ENCODE results near the gene TAS2R20. TPM values are rescaled to one million over a fixed set of nuclear protein-coding genes. Genes with fewer than 3 reads are reported as not detected.

Gene TAS2R20, protein sequence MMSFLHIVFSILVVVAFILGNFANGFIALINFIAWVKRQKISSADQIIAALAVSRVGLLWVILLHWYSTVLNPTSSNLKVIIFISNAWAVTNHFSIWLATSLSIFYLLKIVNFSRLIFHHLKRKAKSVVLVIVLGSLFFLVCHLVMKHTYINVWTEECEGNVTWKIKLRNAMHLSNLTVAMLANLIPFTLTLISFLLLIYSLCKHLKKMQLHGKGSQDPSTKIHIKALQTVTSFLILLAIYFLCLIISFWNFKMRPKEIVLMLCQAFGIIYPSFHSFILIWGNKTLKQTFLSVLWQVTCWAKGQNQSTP
- total RNA-seq = 3.3 and 6.4 TPM in 2 replicates

DNA sequence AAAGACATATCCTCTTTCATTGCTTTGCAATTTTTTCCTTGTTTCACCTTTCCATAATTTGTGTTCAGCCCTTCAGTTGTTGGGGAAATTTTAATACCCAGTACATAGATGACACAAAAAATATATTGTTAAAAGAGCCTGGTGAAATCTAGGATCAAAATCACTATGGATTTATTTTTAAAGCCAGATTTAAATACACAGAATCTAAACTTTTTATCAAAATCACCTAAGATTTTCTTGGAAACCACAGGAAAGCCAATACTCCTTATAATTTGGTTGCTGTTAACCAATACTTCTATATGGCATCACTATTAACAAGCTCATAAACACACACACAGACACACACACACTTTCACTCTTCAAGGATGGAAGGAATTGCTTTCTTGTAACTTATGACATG lies at the start of gene TAS2R20:
TAS2R20 (minus strand) TSS at position 101 of the 400 bp plus-strand sequence. CDS start 429 bp downstream, outside the sequence.

DNA sequence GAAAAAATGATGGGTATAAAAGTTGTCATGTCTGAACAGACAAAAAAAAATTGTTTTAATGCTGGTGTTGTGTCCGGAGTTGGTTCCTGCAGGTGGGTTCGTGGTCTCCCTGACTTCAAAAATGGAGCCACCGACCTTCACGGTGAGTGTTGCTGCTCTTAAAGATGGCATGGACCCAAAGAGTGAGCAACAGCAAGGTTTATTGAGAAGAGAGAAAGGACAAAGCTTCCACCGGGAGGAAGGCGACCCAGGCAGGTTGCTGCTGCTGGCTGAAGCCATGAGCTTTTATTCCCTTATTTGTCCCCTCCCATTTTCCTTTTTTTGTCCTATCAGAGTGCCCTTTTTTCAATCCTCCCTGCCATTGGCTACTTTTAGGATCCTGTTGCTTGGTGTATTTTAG lies 33.2 kb upstream of the TAS2R20 start, which contains the start of gene TAS2R31:
TAS2R31 (minus strand) TSS at position 101 of the 400 bp plus-strand sequence; CDS start at position 29, 72 bp downstream.

DNA sequence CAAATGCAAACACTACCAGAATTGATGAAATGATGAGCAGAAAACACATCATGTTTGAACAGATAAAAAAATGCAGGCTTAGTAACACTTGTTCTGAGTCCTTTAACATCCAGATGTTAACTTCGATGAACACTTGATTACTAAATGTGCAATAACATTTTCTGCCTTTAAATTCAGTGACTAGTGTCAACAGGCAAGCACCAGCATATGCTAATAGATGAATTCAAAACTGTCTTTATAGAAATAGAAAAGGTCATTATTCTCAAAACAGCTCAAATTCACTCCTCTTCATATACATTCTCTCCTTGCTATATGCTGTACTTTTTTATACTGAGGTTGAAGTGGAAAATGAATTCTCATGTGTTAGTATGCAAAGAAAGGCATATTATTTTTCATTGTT lies 24.4 kb upstream of the TAS2R20 start, which contains the start of gene TAS2R19:
TAS2R19 (minus strand) TSS at position 101 of the 400 bp plus-strand sequence; CDS start at position 52, 49 bp downstream.

DNA sequence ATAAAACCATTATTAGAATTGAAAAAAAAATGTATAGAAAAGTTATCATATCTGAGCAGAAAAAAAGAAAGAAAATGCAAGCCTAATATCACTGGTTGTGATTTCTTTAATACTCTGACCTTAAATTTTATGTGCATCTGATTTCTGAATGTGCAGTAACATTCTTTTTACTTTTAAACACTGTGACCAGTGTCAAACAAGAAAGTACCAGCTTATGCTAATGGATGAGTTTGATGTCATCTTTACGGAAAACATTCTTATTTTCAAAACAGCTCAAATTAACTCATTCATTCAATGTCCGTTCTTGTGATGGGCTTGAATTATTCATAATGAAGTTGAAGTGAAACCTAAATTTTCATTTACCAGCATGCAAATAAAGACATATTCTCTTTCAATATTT lies 11.3 kb downstream of the TAS2R20 start, which contains the start of gene TAS2R50:
TAS2R50 (minus strand) TSS at position 101 of the 400 bp plus-strand sequence; CDS start at position 49, 52 bp downstream.

Other genes with a start within 250 kb of the TAS2R20 start
- not detected in 2 replicates for gene TAS2R7, start 195.7 kb downstream of the TAS2R20 start, total RNA-seq
- gene TAS2R8, start 191.0 kb downstream of the TAS2R20 start, total RNA-seq = 0.43 TPM in 1 of 2 replicates, not detected in the other
- gene TAS2R9, start 188.1 kb downstream of the TAS2R20 start, total RNA-seq = 0.14 TPM in 1 of 2 replicates, not detected in the other
- 0.44 and 1.9 TPM in 2 replicates for gene TAS2R10, start 171.9 kb downstream of the TAS2R20 start, total RNA-seq
- 1.5 and 2.0 TPM in 2 replicates for gene PRR4, start 148.8 kb downstream of the TAS2R20 start, total RNA-seq
- 11.8 and 24.1 TPM in 2 replicates for gene PRH1, start 114.0 kb downstream of the TAS2R20 start, total RNA-seq
- 1.8 and 3.1 TPM in 2 replicates for gene TAS2R13, start 88.7 kb downstream of the TAS2R20 start, total RNA-seq
- 0.29 TPM in 1 of 2 replicates, not detected in the other for gene PRH2, start 69.1 kb downstream of the TAS2R20 start, total RNA-seq
- gene TAS2R14, start 59.0 kb downstream of the TAS2R20 start, total RNA-seq = 3.3 and 4.4 TPM in 2 replicates
- 3.9 and 4.6 TPM in 2 replicates for gene TAS2R50, start 11.4 kb downstream of the TAS2R20 start, total RNA-seq
- gene TAS2R19, start 24.3 kb upstream of the TAS2R20 start, total RNA-seq = 4.9 and 8.5 TPM in 2 replicates
- gene TAS2R31, start 33.1 kb upstream of the TAS2R20 start, total RNA-seq = 7.3 and 7.7 TPM in 2 replicates
- gene TAS2R46, start 64.0 kb upstream of the TAS2R20 start, total RNA-seq = 2.6 and 3.5 TPM in 2 replicates
- gene TAS2R43, start 94.0 kb upstream of the TAS2R20 start, total RNA-seq = 6.3 TPM in 1 of 2 replicates, not detected in the other
- gene TAS2R30, start 136.3 kb upstream of the TAS2R20 start, total RNA-seq = 7.4 and 9.2 TPM in 2 replicates
- gene SMIM10L1, start 172.9 kb upstream of the TAS2R20 start, total RNA-seq = 5.7 and 8.3 TPM in 2 replicates
- gene TAS2R42, start 188.6 kb upstream of the TAS2R20 start, total RNA-seq = not detected in 2 replicates